Measurements from ENCODE around the gene RAB7A.

RAB7A gene

DNA sequence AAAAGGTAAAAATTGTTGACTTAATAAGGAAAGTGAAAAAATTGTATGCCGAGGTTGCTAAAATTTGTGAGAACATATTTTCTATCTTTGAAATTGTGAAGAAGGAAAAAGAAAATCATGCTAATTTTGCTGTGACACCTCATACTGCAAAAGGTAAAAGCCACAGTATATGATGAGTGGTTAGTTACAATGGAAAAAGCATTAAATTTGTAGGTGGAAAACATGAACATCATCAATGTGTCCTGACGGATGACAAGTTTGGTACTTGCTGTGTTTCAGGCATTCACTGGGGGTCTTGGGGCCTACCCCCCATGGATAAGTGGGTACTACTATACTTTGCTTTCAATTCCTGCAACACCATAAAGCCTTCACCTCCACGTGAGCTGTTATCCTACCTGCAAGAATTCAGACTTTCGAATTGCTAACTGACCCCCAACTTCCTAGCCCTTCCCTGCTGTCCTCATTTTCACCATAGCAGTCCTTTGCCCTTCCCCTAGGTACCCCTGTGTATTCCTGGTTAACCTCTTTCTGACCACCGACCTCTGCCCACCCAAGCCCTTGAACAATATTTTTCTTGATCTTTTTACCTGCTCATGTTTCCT lies 62.4 kb downstream of the RAB7A start:
- Mint-ChIP-seq H3K36me3 (ENCODE audit: low read depth) (no peaks in the 10 kb centered on the region), H3K9me3 (no peaks in the 10 kb centered on the region), H3K27me3 (ENCODE audit: low read depth) (no peaks in the 10 kb centered on the region), H3K27ac (no peak overlapping the region), H3K4me3 (no peak overlapping the region), H3K4me1 (peaks cover 31% of the 10 kb centered on the region)
- TF ChIP-seq CTCF (IDR thresholded peaks at IDR 0.05; ENCODE audit: unreplicated experiment in 3 of 3): no peak

DNA sequence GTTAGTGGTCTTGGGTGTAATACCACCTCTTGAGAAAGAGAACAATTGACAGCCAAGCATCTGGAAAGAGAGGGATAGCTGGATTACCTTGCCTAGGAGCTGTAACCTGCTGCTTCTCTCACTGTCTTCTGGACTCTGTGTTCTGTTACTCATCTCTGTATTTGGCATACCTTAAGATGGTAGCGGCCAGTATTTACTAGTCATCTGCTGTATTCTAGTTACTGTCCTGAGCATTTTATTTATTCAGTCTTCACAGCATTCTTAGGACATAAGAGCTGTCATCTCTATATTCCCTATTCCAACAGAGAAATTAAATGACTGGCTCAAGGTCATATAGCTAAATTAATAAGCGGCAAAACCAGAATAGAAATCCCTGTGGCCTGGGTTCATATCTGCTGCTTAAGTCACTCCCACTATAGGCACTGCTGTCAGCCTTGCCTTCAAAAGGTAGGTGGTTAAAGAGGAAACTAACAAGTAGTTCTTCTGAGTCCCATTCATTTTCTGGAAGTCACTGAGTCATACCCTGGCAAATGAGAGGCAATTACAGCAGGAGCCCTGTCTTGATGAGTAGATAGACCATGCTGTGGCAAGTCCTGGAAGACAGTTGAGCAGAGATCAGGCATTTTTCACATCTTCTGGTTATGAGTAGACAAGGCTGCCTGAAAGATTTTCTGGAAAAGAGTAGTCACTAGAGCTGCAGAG lies 68.2 kb downstream of the RAB7A start:
- Mint-ChIP-seq H3K9me3 (no peaks in the 10 kb centered on the region), H3K4me1 (peaks cover 12% of the 10 kb centered on the region), H3K4me3 (no peak overlapping the region), H3K36me3 (ENCODE audit: low read depth) (peaks cover 31% of the 10 kb centered on the region), H3K27me3 (ENCODE audit: low read depth) (no peaks in the 10 kb centered on the region), H3K27ac (peak overlapping the region in 2 of 3 experiments; percentile 36 to 58)
- no peak for TF ChIP-seq CTCF (IDR thresholded peaks at IDR 0.05; ENCODE audit: unreplicated experiment in 3 of 3)

DNA sequence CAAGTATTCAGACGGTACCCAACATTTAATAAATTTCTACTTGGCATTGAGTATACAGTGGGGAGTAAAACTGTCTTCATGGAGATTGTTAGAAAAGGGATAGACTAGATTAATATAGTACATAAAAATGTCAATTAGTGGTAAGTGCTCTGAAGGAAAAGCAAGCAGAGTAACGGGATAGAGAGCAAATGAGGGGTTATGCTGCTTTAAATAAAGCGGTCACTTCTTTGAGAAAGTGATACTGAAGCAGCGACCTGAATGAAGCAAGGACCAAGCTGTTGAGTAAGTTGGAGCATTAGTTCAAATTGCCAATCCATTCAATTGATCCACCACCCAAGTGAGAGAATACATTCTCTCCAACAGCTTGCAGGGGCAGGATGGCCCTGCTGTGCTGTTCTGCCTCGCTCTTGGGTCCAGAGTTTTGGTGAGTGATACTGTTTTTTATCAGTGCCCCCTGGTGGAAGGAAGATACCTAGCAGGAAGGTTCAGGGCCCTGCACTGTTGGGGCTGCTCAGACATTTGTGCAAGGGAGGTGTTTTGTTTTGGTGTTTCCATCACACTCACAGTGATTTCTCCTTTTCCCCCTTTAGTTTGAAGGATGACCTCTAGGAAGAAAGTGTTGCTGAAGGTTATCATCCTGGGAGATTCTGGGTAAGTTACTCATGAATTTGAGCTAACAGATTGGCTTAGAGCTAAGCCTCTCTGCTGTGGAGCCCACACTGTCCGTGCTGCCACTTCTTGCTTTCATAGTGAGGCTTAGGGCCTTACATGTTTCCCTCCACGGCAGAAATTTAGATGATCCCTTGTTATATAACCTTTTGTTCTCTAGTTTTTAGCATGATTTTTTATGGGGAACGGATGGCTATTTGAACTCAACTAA lies 69.0 kb downstream of the RAB7A start:
- H3K4me3 Mint-ChIP-seq: no peak overlapping the region
- H3K9me3 Mint-ChIP-seq: no peaks in the 10 kb centered on the region
- no peaks in the 10 kb centered on the region for H3K27me3 Mint-ChIP-seq (ENCODE audit: low read depth)
- peaks cover 39% of the 10 kb centered on the region for H3K36me3 Mint-ChIP-seq (ENCODE audit: low read depth)
- peak overlapping the region; percentile 28 to 58 (median 36) for H3K27ac Mint-ChIP-seq
- TF ChIP-seq CTCF (IDR thresholded peaks at IDR 0.05; ENCODE audit: unreplicated experiment in 3 of 3): peak; percentile 71 to 79 (median 75)
- peaks cover 16% of the 10 kb centered on the region for H3K4me1 Mint-ChIP-seq

DNA sequence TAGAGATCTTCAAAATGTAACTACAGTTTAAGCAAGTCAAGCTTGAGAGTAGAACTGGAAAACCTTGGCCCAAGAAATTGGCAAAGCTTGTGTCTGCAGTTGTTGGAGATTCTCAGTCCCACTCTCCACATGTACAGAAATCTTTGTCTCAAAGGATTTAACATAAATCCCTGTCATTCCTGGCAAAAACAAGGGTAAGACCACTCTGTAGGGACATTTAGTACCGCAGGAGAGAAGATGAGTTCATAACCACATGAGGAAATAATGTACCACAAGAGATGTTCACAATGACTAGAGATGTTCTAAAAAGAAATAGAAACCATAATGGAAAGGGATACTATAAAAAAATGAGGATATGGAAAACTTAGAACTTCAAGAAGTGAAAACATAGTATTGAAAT lies 73.7 kb downstream of the RAB7A start:
- Mint-ChIP-seq H3K9me3 (no peaks in the 10 kb centered on the region), H3K27me3 (ENCODE audit: low read depth) (no peaks in the 10 kb centered on the region), H3K36me3 (ENCODE audit: low read depth) (peaks cover 56% of the 10 kb centered on the region), H3K4me1 (peaks cover 42% of the 10 kb centered on the region), H3K27ac (no peak overlapping the region), H3K4me3 (no peak overlapping the region)
- no peak for TF ChIP-seq CTCF (IDR thresholded peaks at IDR 0.05; ENCODE audit: unreplicated experiment in 3 of 3)

GRCh38 chr3:128800241-128801187 lies 74.5 kb downstream of the RAB7A start:
- H3K27ac Mint-ChIP-seq: no peak overlapping the region
- H3K27me3 Mint-ChIP-seq (ENCODE audit: low read depth): no peaks in the 10 kb centered on the region
- H3K9me3 Mint-ChIP-seq: no peaks in the 10 kb centered on the region
- H3K4me1 Mint-ChIP-seq: peaks cover 42% of the 10 kb centered on the region
- TF ChIP-seq CTCF (IDR thresholded peaks at IDR 0.05; ENCODE audit: unreplicated experiment in 3 of 3): no peak
- H3K36me3 Mint-ChIP-seq (ENCODE audit: low read depth): peaks cover 57% of the 10 kb centered on the region
- no peak overlapping the region for H3K4me3 Mint-ChIP-seq

Data from nephron (organoid).